ENCODE results near the gene COQ4.

- TF ChIP-seq, protein P1, sequence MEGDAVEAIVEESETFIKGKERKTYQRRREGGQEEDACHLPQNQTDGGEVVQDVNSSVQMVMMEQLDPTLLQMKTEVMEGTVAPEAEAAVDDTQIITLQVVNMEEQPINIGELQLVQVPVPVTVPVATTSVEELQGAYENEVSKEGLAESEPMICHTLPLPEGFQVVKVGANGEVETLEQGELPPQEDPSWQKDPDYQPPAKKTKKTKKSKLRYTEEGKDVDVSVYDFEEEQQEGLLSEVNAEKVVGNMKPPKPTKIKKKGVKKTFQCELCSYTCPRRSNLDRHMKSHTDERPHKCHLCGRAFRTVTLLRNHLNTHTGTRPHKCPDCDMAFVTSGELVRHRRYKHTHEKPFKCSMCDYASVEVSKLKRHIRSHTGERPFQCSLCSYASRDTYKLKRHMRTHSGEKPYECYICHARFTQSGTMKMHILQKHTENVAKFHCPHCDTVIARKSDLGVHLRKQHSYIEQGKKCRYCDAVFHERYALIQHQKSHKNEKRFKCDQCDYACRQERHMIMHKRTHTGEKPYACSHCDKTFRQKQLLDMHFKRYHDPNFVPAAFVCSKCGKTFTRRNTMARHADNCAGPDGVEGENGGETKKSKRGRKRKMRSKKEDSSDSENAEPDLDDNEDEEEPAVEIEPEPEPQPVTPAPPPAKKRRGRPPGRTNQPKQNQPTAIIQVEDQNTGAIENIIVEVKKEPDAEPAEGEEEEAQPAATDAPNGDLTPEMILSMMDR (conservative IDR thresholded peaks at IDR 0.05; ENCODE audit: low read length), result no peak
- no peak for TF ChIP-seq EZH2phosphoT487 (IDR thresholded peaks at IDR 0.05; ENCODE audit: borderline replicate concordance)
Observed at GRCh38 chr9:128310461-128310860, 12.2 kb upstream of the COQ4 start.

Measured in Loucy (cell line).